ENCODE data around the gene FOXP1.

Gene FOXP1

DNA sequence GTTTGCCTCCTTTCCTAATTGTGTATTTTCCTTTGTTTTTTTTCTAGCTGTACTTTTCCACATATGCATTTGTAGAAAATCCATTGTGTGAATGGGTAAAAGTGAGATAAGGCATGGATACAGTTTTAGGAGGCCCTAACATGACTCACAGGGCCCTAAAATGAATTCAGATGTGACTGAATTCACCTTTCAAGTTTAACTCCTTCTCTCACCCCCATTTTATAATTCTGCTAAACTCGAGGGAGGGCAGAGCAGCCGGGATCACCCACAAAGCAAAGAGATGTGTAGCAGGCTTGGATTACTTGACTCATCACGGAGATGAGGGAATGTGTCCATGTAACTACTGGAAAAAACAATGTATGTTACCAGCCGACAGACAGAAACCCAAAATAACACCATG is 59.9 kb downstream of the FOXP1 start:
- FAIRE-seq = no peak
- no peak for TF ChIP-seq TAF1 (IDR thresholded peaks at IDR 0.05; ENCODE audit: borderline replicate concordance, low read depth, low read length)
- TF ChIP-seq POLR2A (IDR thresholded peaks at IDR 0.05; ENCODE audit: low read depth, low read length) = no peak
- TF ChIP-seq POLR2AphosphoS5 (IDR thresholded peaks at IDR 0.05; ENCODE audit: low read depth, low read length) = no peak
- no peak for DNase-seq (ENCODE audit: insufficient read length)

DNA sequence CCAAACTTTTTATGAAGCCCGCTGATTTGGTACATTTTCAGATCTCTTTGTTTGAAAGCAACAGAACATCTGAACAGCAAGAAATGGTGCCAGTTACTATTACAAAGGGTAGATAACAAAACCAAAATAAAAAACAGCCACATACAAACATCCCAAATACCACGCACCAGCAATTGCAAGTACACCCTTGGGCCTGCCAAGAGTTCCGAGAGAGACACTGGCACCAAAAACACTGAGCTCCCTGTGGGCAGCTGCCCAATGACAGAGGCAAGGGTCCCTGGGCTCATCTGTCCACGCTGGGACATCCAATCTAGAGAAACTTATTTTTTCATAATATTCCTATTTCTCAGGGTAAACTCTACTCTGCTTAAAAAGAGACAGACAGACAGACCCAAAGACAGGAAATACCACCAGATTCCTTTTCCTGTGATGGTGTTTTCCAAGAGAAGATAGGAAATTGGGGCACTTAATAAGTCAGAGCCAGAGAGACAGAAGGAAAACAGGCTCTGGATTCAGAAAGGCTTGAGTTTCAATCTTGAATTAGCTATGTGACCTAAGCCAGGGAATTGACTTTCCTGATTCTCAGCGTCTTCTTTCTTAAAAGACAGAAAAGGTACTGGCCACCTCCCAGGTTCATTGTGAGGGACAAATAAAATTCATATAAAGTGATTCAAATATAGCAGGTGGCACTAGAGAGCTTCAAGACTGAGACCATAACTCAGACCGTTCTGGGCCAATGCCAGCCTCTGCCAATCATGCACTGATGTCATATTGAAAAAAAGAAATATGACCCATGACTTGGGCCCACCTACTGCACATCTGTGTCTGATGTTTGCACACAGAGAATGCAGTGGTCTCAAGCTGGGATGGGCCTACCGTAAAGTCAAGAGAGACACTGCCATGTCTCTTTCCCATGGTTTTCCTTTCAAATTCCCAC is 61.3 kb downstream of the FOXP1 start:
- TF ChIP-seq TAF1 (IDR thresholded peaks at IDR 0.05; ENCODE audit: borderline replicate concordance, low read depth, low read length) (no peak), POLR2AphosphoS5 (IDR thresholded peaks at IDR 0.05; ENCODE audit: low read depth, low read length) (no peak), POLR2A (IDR thresholded peaks at IDR 0.05; ENCODE audit: low read depth, low read length) (no peak)
- FAIRE-seq (no peak), DNase-seq (ENCODE audit: insufficient read length) (no peak)

DNA sequence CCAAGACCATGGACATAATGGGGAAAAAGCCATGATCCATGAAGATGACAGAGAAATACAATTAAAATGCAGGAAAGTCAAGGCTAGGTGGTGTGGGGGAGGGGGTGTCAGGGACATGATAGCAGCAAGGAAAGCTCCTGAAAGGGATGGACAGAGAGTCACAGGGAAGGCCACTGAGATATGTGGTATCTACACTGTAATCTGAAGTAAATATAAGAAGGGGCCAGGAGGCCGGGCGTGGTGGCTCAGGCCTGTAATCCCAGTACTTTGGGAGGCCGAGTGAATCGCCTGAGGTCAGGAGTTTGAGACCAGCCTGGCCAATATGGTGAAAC is 62.5 kb downstream of the FOXP1 start:
- no peak for TF ChIP-seq POLR2A (IDR thresholded peaks at IDR 0.05; ENCODE audit: low read depth, low read length)
- no peak for TF ChIP-seq POLR2AphosphoS5 (IDR thresholded peaks at IDR 0.05; ENCODE audit: low read depth, low read length)
- TF ChIP-seq TAF1 (IDR thresholded peaks at IDR 0.05; ENCODE audit: borderline replicate concordance, low read depth, low read length) = no peak
- DNase-seq (ENCODE audit: insufficient read length) (no peak), FAIRE-seq (no peak)

DNA sequence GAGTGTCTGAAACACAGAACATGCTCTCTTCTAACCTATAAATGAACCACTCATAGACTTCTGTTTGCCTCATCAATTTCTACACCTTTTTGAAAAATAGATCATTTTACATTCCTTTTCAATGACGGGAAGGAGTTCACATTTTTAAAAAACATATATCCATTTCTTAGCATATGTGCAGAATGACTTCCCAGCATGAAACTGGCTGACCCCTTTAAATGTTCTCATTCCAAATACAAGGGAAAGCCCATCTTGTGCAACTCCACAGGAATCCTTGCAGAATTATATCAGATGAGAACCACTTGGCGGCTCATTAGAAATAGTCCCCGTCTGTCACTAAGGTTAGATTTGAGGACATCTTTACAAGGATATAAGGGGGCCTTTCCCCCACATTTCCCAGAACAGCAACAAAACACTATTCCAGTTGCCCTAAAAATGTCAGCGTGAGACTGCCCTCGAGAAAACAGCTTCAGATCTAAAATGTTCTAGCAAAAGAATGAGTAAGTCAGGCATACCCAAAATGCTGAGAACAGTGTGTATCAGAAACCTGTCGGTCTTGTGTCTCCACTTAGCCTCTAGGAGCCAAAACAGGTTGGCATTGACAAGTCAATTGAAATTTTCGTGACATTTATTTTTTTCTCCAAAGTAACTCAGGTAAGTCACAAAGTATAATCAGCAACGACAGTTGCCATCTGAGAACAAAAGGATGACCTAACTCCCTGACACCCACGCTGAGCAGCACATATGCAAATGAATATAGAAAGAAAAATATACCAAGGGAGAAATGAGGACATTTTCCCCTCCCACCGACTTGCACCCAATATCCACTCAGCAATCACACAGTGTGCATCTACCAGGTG is 63.1 kb downstream of the FOXP1 start:
- DNase-seq (ENCODE audit: insufficient read length) = no peak
- TF ChIP-seq POLR2A (IDR thresholded peaks at IDR 0.05; ENCODE audit: low read depth, low read length) (no peak), TAF1 (IDR thresholded peaks at IDR 0.05; ENCODE audit: borderline replicate concordance, low read depth, low read length) (no peak), POLR2AphosphoS5 (IDR thresholded peaks at IDR 0.05; ENCODE audit: low read depth, low read length) (no peak)
- no peak for FAIRE-seq

DNA sequence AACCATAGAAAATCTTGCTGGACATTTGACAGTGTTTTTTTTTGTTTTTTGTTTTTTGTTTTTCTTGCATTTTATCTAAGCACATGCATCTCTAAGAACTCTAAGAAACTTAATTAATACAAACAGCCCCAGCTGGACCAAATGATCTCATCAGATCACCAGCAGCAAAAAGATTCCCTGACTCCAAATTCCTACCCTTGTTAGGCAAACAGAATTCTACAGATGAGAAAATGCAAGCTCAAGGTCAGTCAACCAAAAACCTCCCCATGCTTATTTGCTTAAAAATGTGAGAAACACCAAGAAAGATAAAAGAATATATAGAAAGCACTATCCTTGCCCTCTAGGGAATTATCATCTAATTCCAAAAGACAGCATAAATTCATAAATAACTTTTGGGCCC is 65.4 kb downstream of the FOXP1 start:
- DNase-seq (ENCODE audit: insufficient read length) (no peak), FAIRE-seq (no peak)

DNA sequence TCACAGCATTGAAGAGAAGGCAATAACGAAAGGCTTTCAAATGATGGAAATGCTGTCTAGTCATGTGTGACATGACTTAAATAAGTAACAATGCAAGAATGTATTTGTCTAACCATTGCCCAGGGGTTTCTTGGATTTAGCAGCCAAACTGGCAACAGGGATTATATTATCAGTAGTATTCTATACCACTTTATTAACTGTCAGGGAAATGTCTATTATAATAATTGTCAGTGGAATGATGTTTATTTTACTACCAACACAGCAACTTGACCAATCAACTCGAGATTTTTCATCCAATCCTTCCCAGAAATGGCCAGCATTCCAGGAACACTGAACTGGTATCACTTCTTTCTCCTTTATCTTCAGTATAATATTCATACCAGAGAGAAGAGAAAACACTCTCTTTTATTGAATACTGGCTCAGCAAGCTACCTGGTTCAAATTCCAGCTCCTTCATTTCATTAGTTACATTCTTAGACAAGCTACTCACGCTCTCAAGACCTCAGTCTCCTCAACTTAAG is 66.2 kb downstream of the FOXP1 start:
- TF ChIP-seq POLR2AphosphoS5 (IDR thresholded peaks at IDR 0.05; ENCODE audit: low read depth, low read length) (no peak), TAF1 (IDR thresholded peaks at IDR 0.05; ENCODE audit: borderline replicate concordance, low read depth, low read length) (no peak), POLR2A (IDR thresholded peaks at IDR 0.05; ENCODE audit: low read depth, low read length) (no peak)
- FAIRE-seq (no peak), DNase-seq (ENCODE audit: insufficient read length) (no peak)

More for the DNA sequence above, 65.4 kb downstream of the FOXP1 start:
- TF ChIP-seq TAF1 (IDR thresholded peaks at IDR 0.05; ENCODE audit: borderline replicate concordance, low read depth, low read length) (no peak), POLR2AphosphoS5 (IDR thresholded peaks at IDR 0.05; ENCODE audit: low read depth, low read length) (no peak), POLR2A (IDR thresholded peaks at IDR 0.05; ENCODE audit: low read depth, low read length) (no peak)

DNA sequence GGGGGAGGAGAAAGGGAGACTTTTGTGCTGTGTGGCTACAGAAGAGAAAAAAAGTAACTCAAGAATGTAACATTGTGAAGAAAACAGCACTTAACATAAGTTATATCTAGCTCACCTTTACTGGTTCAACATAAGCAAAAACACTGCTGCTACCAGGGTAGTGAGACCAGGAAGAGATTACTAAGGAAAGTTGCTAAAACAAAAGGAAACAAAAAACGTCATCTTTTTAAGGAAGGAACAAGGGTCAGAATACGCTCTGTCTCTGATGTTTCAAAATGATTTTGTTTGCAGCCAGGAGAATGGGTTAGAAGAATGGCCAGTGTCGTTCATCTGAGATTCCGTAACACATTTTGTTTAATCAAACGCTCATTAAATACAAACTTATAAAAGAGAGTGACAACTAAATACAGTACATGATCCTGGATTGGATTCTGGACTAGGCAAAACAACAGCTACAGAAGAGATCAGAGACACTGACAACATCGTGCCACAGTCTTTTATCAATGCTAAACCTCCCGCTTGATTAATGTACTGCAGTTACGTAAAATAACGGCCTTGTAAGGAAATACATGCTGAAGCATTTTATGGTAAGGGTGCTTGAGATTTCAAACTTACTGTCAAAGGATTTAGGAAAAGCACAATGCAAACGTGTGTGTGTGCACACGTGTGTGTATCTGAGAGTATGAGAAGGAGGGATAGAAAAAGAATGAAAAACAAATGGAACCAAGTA is 67.7 kb downstream of the FOXP1 start:
- TF ChIP-seq TAF1 (IDR thresholded peaks at IDR 0.05; ENCODE audit: borderline replicate concordance, low read depth, low read length) = no peak
- no peak for TF ChIP-seq POLR2A (IDR thresholded peaks at IDR 0.05; ENCODE audit: low read depth, low read length)
- no peak for TF ChIP-seq POLR2AphosphoS5 (IDR thresholded peaks at IDR 0.05; ENCODE audit: low read depth, low read length)
- FAIRE-seq (no peak), DNase-seq (ENCODE audit: insufficient read length) (no peak)

DNA sequence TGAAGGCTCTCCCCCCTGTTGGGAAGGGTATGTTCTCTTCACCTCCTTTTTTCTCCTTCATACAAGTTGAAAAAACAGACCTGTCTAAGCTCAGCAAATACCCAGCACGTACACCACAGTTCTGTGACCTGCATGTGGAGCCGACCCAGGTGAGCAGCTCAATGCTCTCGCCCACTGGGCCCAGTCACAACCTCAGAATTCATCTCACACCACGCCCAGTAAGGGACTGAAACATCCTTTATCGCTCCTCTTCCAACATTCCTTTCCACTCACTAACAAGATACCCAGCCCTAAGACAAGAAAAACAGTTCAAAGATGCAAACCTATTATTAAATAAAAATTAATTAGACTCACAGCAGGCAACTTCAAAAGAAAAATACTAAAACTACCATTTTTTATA is 68.9 kb downstream of the FOXP1 start:
- no peak for TF ChIP-seq TAF1 (IDR thresholded peaks at IDR 0.05; ENCODE audit: borderline replicate concordance, low read depth, low read length)
- TF ChIP-seq POLR2AphosphoS5 (IDR thresholded peaks at IDR 0.05; ENCODE audit: low read depth, low read length) = no peak
- TF ChIP-seq POLR2A (IDR thresholded peaks at IDR 0.05; ENCODE audit: low read depth, low read length) = no peak
- no peak for FAIRE-seq
- no peak for DNase-seq (ENCODE audit: insufficient read length)

DNA sequence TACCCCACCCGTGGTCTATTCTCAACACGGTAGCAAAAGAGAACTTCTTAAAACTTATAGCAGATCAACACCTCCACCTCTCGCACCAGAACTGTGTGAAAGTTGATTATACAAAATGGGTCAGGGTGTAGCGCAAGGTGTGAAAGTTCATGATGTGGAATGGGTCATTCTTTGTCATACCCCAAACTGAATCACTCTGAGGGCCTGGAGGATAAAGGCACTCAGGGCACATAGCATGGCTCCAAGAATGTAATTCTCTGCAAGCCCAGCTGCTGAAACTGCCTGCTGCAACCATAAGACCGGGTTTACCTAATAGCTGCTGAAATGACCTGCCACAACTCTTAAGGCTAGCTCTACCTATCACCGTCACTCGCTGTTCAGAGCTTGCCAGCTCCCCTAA is 70.0 kb downstream of the FOXP1 start:
- DNase-seq (ENCODE audit: insufficient read length) (no peak), FAIRE-seq (no peak)
- no peak for TF ChIP-seq POLR2AphosphoS5 (IDR thresholded peaks at IDR 0.05; ENCODE audit: low read depth, low read length)
- no peak for TF ChIP-seq POLR2A (IDR thresholded peaks at IDR 0.05; ENCODE audit: low read depth, low read length)
- no peak for TF ChIP-seq TAF1 (IDR thresholded peaks at IDR 0.05; ENCODE audit: borderline replicate concordance, low read depth, low read length)

DNA sequence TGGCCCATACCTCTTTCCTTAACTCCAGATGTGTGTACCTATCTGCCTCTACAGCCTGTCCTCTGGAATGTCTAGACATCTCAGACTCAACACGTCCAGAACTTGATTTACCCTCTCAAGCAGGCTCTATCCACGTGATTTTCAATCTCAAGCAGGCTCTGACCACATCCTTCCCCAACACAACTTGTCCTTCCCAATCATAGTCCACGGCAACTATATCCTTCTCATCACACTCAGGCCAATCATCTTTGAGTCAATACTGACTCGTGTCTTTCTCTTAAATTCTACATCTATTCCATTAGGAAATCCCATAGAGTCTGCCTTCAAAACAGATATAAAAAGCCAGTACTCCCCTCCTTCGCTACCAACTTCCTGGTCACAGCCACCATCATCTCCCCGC is 70.4 kb downstream of the FOXP1 start:
- DNase-seq (ENCODE audit: insufficient read length) (no peak), FAIRE-seq (no peak)
- TF ChIP-seq POLR2A (IDR thresholded peaks at IDR 0.05; ENCODE audit: low read depth, low read length) = no peak
- TF ChIP-seq TAF1 (IDR thresholded peaks at IDR 0.05; ENCODE audit: borderline replicate concordance, low read depth, low read length) = no peak
- TF ChIP-seq POLR2AphosphoS5 (IDR thresholded peaks at IDR 0.05; ENCODE audit: low read depth, low read length) = no peak

DNA sequence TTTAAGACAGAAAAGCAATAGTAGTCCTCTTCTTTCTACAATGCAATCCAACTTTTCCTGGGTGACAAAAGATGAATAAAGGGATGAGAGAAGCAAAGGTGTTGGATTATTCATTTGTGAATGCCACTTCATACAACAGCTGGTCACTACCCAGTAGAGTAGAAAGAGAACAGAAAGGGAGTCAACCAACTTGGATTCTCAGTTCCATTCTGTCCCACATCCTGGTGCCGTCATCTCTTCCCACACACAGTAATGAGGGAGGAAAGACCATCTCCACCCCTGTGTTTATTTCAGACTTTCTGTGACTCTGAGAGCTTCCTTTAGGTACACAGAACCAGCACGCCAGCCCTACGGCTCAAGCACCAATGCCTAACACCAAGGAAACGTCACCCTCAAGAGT is 71.0 kb downstream of the FOXP1 start:
- DNase-seq (ENCODE audit: insufficient read length) (no peak), FAIRE-seq (no peak)
- no peak for TF ChIP-seq TAF1 (IDR thresholded peaks at IDR 0.05; ENCODE audit: borderline replicate concordance, low read depth, low read length)
- TF ChIP-seq POLR2AphosphoS5 (IDR thresholded peaks at IDR 0.05; ENCODE audit: low read depth, low read length) = no peak
- no peak for TF ChIP-seq POLR2A (IDR thresholded peaks at IDR 0.05; ENCODE audit: low read depth, low read length)

Measured in GM12892 (cell line).